Stimulated activated naive CD8-positive, alpha-beta T cell treated with anti-CD3 and anti-CD28 coated beads, Interleukin-15, Interleukin-2, amounts not matched to agents 100 U/mL and 50 U/mL, for 24 hours (primary cell): ENCODE results near the gene KLK4.

Source experiments
- ATAC-seq: fragments of 150-1000 bp; cut with Tn5 transposase; one replicate; pipeline ENCODE4 v1.10.0; 2021
- DNase-seq: peaks from one replicate; pipeline ENCODE4 v3.0.0; 2021

The KLK4 gene

GRCh38 chr19:50880241-50880640 is 31.0 kb downstream of the KLK4 start:
- DNase-seq (no peak), ATAC-seq (no peak)

GRCh38 chr19:50878851-50879250 is 32.3 kb downstream of the KLK4 start:
- no peak for DNase-seq
- ATAC-seq = no peak

GRCh38 chr19:50877338-50877737 is 33.9 kb downstream of the KLK4 start:
- ATAC-seq (no peak), DNase-seq (no peak)

GRCh38 chr19:50876456-50876855 is 34.7 kb downstream of the KLK4 start:
- DNase-seq (no peak), ATAC-seq (no peak)

- ATAC-seq = no peak
- no peak for DNase-seq
These were observed 35.3 kb downstream of the KLK4 start for GRCh38 chr19:50875795-50876422.

GRCh38 chr19:50874211-50874610 is 37.0 kb downstream of the KLK4 start:
- ATAC-seq (no peak), DNase-seq (no peak)

GRCh38 chr19:50873056-50873455 is 38.1 kb downstream of the KLK4 start, which contains the start of gene KLK2:
KLK2 (plus strand) TSS chr19:50873439; CDS start chr19:50873474, 35 bp downstream.
- no peak for ATAC-seq

GRCh38 chr19:50870417-50871089 is 40.6 kb downstream of the KLK4 start:
- DNase-seq = peak; percentile 29
- no peak for ATAC-seq

More at GRCh38 chr19:50873056-50873455, 38.1 kb downstream of the KLK4 start, which contains the start of gene KLK2:
- no peak for DNase-seq

- no peak for DNase-seq
- no peak for ATAC-seq
These were observed 41.7 kb downstream of the KLK4 start for GRCh38 chr19:50869479-50869878.

GRCh38 chr19:50861496-50862286 is 49.5 kb downstream of the KLK4 start:
- ATAC-seq = no peak
- no peak for DNase-seq

- DNase-seq = no peak
- no peak for ATAC-seq
These were observed 50.2 kb downstream of the KLK4 start for GRCh38 chr19:50861010-50861409.

- no peak for ATAC-seq
- no peak for DNase-seq
These were observed 51.3 kb downstream of the KLK4 start for GRCh38 chr19:50859849-50860248.

- ATAC-seq = no peak
- DNase-seq = no peak
These were observed 52.3 kb downstream of the KLK4 start for GRCh38 chr19:50858886-50859285.

- DNase-seq = no peak
- no peak for ATAC-seq
These were observed 53.8 kb downstream of the KLK4 start for GRCh38 chr19:50857366-50857765.
